Tibial nerve (tissue), 4 donors: ENCODE measurements around the gene RILPL1. TPM values are rescaled to one million over a fixed set of nuclear protein-coding genes. Genes with fewer than 3 reads are reported as not detected.
"Not testable (repeated sequence)": the region's sequence is repeated elsewhere in the genome, so short reads cannot be mapped to it uniquely, and the experiment has no call there.

Source experiments
- DNase-seq, 2 donors: peaks; one replicate each; pipeline ENCODE4 v3.0.0-alpha.2; 2019; ENCODE audit warnings: low spot score in 2 of 2
- H3K27ac ChIP-seq, 4 donors: fragments of 200-600 bp; sonication (generic) in 3 of 4; one replicate each; pipeline ENCODE4 v1.5.1; 2017 to 2019; ENCODE audit warnings: mild to moderate bottlenecking in 1 of 4
- H3K27me3 ChIP-seq, 2 donors: fragments of 200-600 bp; sonication (generic) in 1 of 2; one replicate each; pipeline versions ENCODE4 v1.5.1 to v1.6.0; 2017 to 2019
- H3K36me3 ChIP-seq, 3 donors: fragments of 200-600 bp; sonication (generic); one replicate each; pipeline ENCODE4 v1.5.1; 2018 to 2019
- H3K4me1 ChIP-seq, 4 donors: fragments of 200-600 bp; sonication (generic) in 3 of 4; one replicate each; pipeline ENCODE4 v1.5.1; 2017 to 2019
- H3K4me3 ChIP-seq, 4 donors: fragments of 200-600 bp; sonication (generic) in 3 of 4; one replicate each; pipeline ENCODE4 v1.5.1; 2017 to 2019; ENCODE audit warnings: mild to moderate bottlenecking in 1 of 4, moderate library complexity in 1 of 4
- H3K9me3 ChIP-seq, 4 donors: fragments of 200-600 bp; sonication (generic) in 3 of 4; one replicate each; pipeline ENCODE4 v1.5.1; 2017 to 2019
- CTCF ChIP-seq, 5 experiments: fragments of 200-600 bp in 3 of 5; fragments of 450-650 bp in 2 of 5; sonication (generic) in 3 of 5; IDR thresholded peaks; one replicate each; pipeline ENCODE4 v1.5.1; 2016 to 2019; ENCODE audit warnings: antibody characterized with exemption in 5 of 5, mild to moderate bottlenecking in 3 of 5, moderate library complexity in 2 of 5
- EP300 ChIP-seq, 2 donors: sonication (generic); formaldehyde crosslinking; IDR thresholded peaks; one replicate each; pipeline ENCODE4 v1.6.1; 2017; ENCODE audit warnings: antibody characterized with exemption in 2 of 2, mild to moderate bottlenecking in 1 of 2
- POLR2A ChIP-seq, 2 donors: fragments of 450-650 bp; IDR thresholded peaks; one replicate each; pipeline ENCODE4 v1.6.1; 2017; ENCODE audit warnings: antibody characterized with exemption in 2 of 2, mild to moderate bottlenecking in 2 of 2, moderate library complexity in 2 of 2
- WGBS, 2 donors: methylation state at CpG; one replicate each; pipeline ENCODE4 v1.1.5; 2018; 5-methylcytosine and 5-hydroxymethylcytosine counted together
- total RNA-seq, 4 donors: library from RNA; depleted of rRNA; stranded (reverse); fragments of >200 nt; gene quantifications; one replicate each; pipeline ENCODE4 v1.1.0, GENCODE V29; 2016

The RILPL1 gene
- total RNA-seq, 4 donors from 2014 or later = 11.8 to 24.3 (median 16.0) TPM

GRCh38 chr12:123433615-123434014, 99.9 kb downstream of the RILPL1 start:
- no peak for DNase-seq
- no peak for TF ChIP-seq CTCF (IDR thresholded peaks at IDR 0.05)
- TF ChIP-seq POLR2A (IDR thresholded peaks at IDR 0.05) = no peak
- no peak for TF ChIP-seq EP300 (IDR thresholded peaks at IDR 0.05)
- Histone ChIP-seq H3K27ac (peak overlapping the region in 2 of 4 donors; percentile 54 to 64), H3K4me3 (peak overlapping the region in 1 of 4 donors; percentile 92), H3K36me3 (peaks cover 0 to 26% (median 0%) of the 10 kb centered on the region in 3 donors), H3K9me3 (no peaks in the 10 kb centered on the region), H3K4me1 (peaks cover 0 to 47% (median 16%) of the 10 kb centered on the region in 4 donors), H3K27me3 (no peaks in the 10 kb centered on the region)
- 91 to 94% methylated on average over 6 of the region's 6 CpGs for WGBS, 2 donors

GRCh38 chr12:123431951-123432817, 101.3 kb downstream of the RILPL1 start:
- Histone ChIP-seq H3K4me1 (peaks cover 0 to 47% (median 16%) of the 10 kb centered on the region in 4 donors), H3K27ac (peak overlapping the region in 2 of 4 donors; percentile 8 to 54), H3K36me3 (peaks cover 0 to 40% (median 0%) of the 10 kb centered on the region in 3 donors), H3K4me3 (peak overlapping the region in 1 of 4 donors; percentile 25)
- DNase-seq, H3K9me3 ChIP-seq, H3K27me3 ChIP-seq: not testable (repeated sequence)
- 66 to 72% methylated on average over 15 of the region's 15 CpGs for WGBS, 2 donors
- TF ChIP-seq EP300 (IDR thresholded peaks at IDR 0.05) = peak in 1 of 2 donors; percentile 8

- 95 to 96% methylated on average over 8 of the region's 8 CpGs for WGBS, 2 donors
- DNase-seq, H3K27me3 ChIP-seq, H3K9me3 ChIP-seq, H3K4me3 ChIP-seq, H3K27ac ChIP-seq: not testable (repeated sequence)
- Histone ChIP-seq H3K36me3 (peaks cover 0 to 48% (median 0%) of the 10 kb centered on the region in 3 donors), H3K4me1 (peaks cover 0 to 23% (median 6%) of the 10 kb centered on the region in 4 donors)
These were observed 104.4 kb downstream of the RILPL1 start for GRCh38 chr12:123429101-123429500.

- Histone ChIP-seq H3K4me1 (peaks cover 0 to 18% (median 3%) of the 10 kb centered on the region in 4 donors), H3K4me3 (no peak overlapping the region), H3K36me3 (peaks cover 0 to 54% (median 0%) of the 10 kb centered on the region in 3 donors), H3K27me3 (no peaks in the 10 kb centered on the region), H3K27ac (no peak overlapping the region), H3K9me3 (no peaks in the 10 kb centered on the region)
- 74 to 77% methylated on average over 6 of the region's 6 CpGs for WGBS, 2 donors
- DNase-seq = no peak
- TF ChIP-seq CTCF (IDR thresholded peaks at IDR 0.05) (no peak), POLR2A (IDR thresholded peaks at IDR 0.05) (no peak), EP300 (IDR thresholded peaks at IDR 0.05) (no peak)
These were observed 104.9 kb downstream of the RILPL1 start for GRCh38 chr12:123428591-123428990.

- H3K4me1 ChIP-seq = peaks cover 0 to 4% (median 0%) of the 10 kb centered on the region in 4 donors
- no peaks in the 10 kb centered on the region for H3K9me3 ChIP-seq
- H3K27me3 ChIP-seq = no peaks in the 10 kb centered on the region
- TF ChIP-seq POLR2A (IDR thresholded peaks at IDR 0.05) = no peak
- TF ChIP-seq CTCF (IDR thresholded peaks at IDR 0.05) = no peak
- TF ChIP-seq EP300 (IDR thresholded peaks at IDR 0.05) = no peak
- no peak overlapping the region for H3K27ac ChIP-seq
- DNase-seq = no peak
- peaks cover 0 to 66% (median 6%) of the 10 kb centered on the region in 3 donors for H3K36me3 ChIP-seq
- H3K4me3 ChIP-seq = no peak overlapping the region
- WGBS, 2 donors = 92 to 93% methylated on average over 8 of the region's 8 CpGs
These were observed 106.3 kb downstream of the RILPL1 start for GRCh38 chr12:123427036-123427769.
